ENCODE data around the gene HDAC1.
"Not testable (repeated sequence)": the region's sequence is repeated elsewhere in the genome, so short reads cannot be mapped to it uniquely, and the experiment has no call there.

HDAC1 gene

GRCh38 chr1:32274646-32275340 lies 17.1 kb upstream of the HDAC1 start:
- no peak for DNase-seq (ENCODE audit: low spot score)

- DNase-seq (ENCODE audit: low spot score): no peak
Observed at GRCh38 chr1:32275424-32275823, 16.5 kb upstream of the HDAC1 start.

GRCh38 chr1:32276032-32276782 lies 15.7 kb upstream of the HDAC1 start:
- no peak for DNase-seq (ENCODE audit: low spot score)

GRCh38 chr1:32284777-32285176 lies 7.1 kb upstream of the HDAC1 start:
- not testable (repeated sequence) for DNase-seq (ENCODE audit: low spot score)

GRCh38 chr1:32285658-32286057 lies 6.2 kb upstream of the HDAC1 start:
- no peak for DNase-seq (ENCODE audit: low spot score)

- DNase-seq (ENCODE audit: low spot score): no peak
Observed at GRCh38 chr1:32286763-32287162, 5.1 kb upstream of the HDAC1 start.

- DNase-seq (ENCODE audit: low spot score): no peak
Observed at GRCh38 chr1:32289256-32289655, 2.6 kb upstream of the HDAC1 start.

- no peak for DNase-seq (ENCODE audit: low spot score)
Observed at GRCh38 chr1:32291145-32291707, 657 bp upstream of the HDAC1 start.

- not testable (repeated sequence) for DNase-seq (ENCODE audit: low spot score)
Observed at GRCh38 chr1:32298211-32298610, 6.3 kb downstream of the HDAC1 start.

GRCh38 chr1:32299327-32299726 lies 7.4 kb downstream of the HDAC1 start:
- no peak for DNase-seq (ENCODE audit: low spot score)

GRCh38 chr1:32303358-32303757 lies 11.5 kb downstream of the HDAC1 start:
- DNase-seq (ENCODE audit: low spot score): no peak

- DNase-seq (ENCODE audit: low spot score): no peak
Observed at GRCh38 chr1:32303997-32304622, 12.2 kb downstream of the HDAC1 start.

- DNase-seq (ENCODE audit: low spot score): no peak
Observed at GRCh38 chr1:32305310-32305709, 13.4 kb downstream of the HDAC1 start.

- no peak for DNase-seq (ENCODE audit: low spot score)
Observed at GRCh38 chr1:32307324-32307723, 15.4 kb downstream of the HDAC1 start.

GRCh38 chr1:32309960-32310359 lies 18.1 kb downstream of the HDAC1 start:
- DNase-seq (ENCODE audit: low spot score): no peak

GRCh38 chr1:32311709-32312393 lies 20.0 kb downstream of the HDAC1 start:
- no peak for DNase-seq (ENCODE audit: low spot score)

GRCh38 chr1:32316903-32317277 lies 25.0 kb downstream of the HDAC1 start:
- no peak for DNase-seq (ENCODE audit: low spot score)

- no peak for DNase-seq (ENCODE audit: low spot score)
Observed at GRCh38 chr1:32318127-32318869, 26.4 kb downstream of the HDAC1 start.

GRCh38 chr1:32321712-32322291 lies 29.9 kb downstream of the HDAC1 start:
- DNase-seq (ENCODE audit: low spot score): peak; percentile 46

GRCh38 chr1:32327204-32327603 lies 35.3 kb downstream of the HDAC1 start:
- DNase-seq (ENCODE audit: low spot score): no peak

GRCh38 chr1:32329931-32330466 lies 38.1 kb downstream of the HDAC1 start:
- no peak for DNase-seq (ENCODE audit: low spot score)
